Activated T-helper 17 cell treated with anti-CD3 and anti-CD28 coated beads, Interleukin-2, amount 50 U/mL, for 72 hours (primary cell): ENCODE results near the gene SNHG17. TPM values are rescaled to one million over a fixed set of nuclear protein-coding genes. Genes with fewer than 3 reads are reported as not detected.
A peak's percentile ranks its signal among the peaks of the same experiment; 100 is the strongest.
"Not testable (repeated sequence)": the region's sequence is repeated elsewhere in the genome, so short reads cannot be mapped to it uniquely, and the experiment has no call there.

ENCODE experiments used
- ATAC-seq: fragments of 150-1000 bp; cut with Tn5 transposase; replicated peaks from 2 replicates; pipeline ENCODE4 v1.10.0; 2021; ENCODE audit warnings: mild to moderate bottlenecking, moderate library complexity
- H3K27ac Mint-ChIP-seq: one replicate; pipeline ENCODE4 v1.8.0; 2022; ENCODE audit warnings: mixed read lengths
- H3K27me3 Mint-ChIP-seq: one replicate; pipeline ENCODE4 v1.8.0; 2022; ENCODE audit warnings: mixed read lengths
- H3K36me3 Mint-ChIP-seq: one replicate; pipeline ENCODE4 v1.8.0; 2022; ENCODE audit warnings: low read depth, mild to moderate bottlenecking, mixed read lengths
- H3K4me1 Mint-ChIP-seq: one replicate; pipeline ENCODE4 v1.8.0; 2022; ENCODE audit warnings: mixed read lengths
- H3K4me3 Mint-ChIP-seq: one replicate; pipeline ENCODE4 v1.8.0; 2022; ENCODE audit warnings: mild to moderate bottlenecking, mixed read lengths
- H3K9me3 Mint-ChIP-seq: one replicate; pipeline ENCODE4 v1.8.0; 2022; ENCODE audit warnings: mixed read lengths
- total RNA-seq, 2 donors: library from RNA; stranded (reverse); gene quantifications; one replicate each; pipeline ENCODE4 v1.2.3, GENCODE V29; 2022

Gene SNHG17
- total RNA-seq, 2 donors from 2014 or later: 60.5 to 142 TPM

- Mint-ChIP-seq H3K27ac (no peak overlapping the region), H3K27me3 (no peaks in the 10 kb centered on the region), H3K36me3 (peaks cover 16% of the 10 kb centered on the region), H3K4me3 (no peak overlapping the region), H3K9me3 (no peaks in the 10 kb centered on the region), H3K4me1 (peaks cover 6% of the 10 kb centered on the region)
- no peak for ATAC-seq
These were observed 19.7 kb upstream of the SNHG17 start for GRCh38 chr20:38454556-38455473.

DNA sequence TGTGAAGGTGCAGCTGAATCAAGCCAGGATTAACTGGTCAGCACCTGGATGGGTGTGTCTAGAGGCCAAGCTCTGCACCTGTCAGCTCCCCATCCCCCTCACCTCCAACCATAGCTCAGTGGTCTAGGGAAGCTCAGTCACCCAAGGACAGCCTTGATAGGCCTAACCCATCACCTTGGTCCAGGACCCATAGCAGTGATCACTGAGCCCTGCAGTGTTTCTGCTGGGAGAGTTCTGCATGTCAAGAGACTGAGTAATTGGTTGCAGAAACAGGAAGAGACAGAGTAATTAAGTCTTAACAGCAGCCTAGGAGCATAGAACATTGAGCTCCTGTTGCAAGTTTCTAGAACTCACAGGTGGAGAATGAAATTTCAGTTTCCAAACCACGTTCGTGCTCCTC is 18.8 kb upstream of the SNHG17 start:
- ATAC-seq: no peak
- H3K9me3 Mint-ChIP-seq: no peaks in the 10 kb centered on the region
- peaks cover 24% of the 10 kb centered on the region for H3K36me3 Mint-ChIP-seq
- H3K27ac Mint-ChIP-seq: no peak overlapping the region
- peaks cover 6% of the 10 kb centered on the region for H3K4me1 Mint-ChIP-seq
- H3K4me3 Mint-ChIP-seq: no peak overlapping the region
- H3K27me3 Mint-ChIP-seq: no peaks in the 10 kb centered on the region

GRCh38 chr20:38452880-38453624 is 17.9 kb upstream of the SNHG17 start:
- Mint-ChIP-seq H3K27me3 (no peaks in the 10 kb centered on the region), H3K4me1 (peaks cover 6% of the 10 kb centered on the region), H3K36me3 (peaks cover 24% of the 10 kb centered on the region), H3K4me3 (no peak overlapping the region), H3K27ac (no peak overlapping the region), H3K9me3 (no peaks in the 10 kb centered on the region)
- no peak for ATAC-seq

DNA sequence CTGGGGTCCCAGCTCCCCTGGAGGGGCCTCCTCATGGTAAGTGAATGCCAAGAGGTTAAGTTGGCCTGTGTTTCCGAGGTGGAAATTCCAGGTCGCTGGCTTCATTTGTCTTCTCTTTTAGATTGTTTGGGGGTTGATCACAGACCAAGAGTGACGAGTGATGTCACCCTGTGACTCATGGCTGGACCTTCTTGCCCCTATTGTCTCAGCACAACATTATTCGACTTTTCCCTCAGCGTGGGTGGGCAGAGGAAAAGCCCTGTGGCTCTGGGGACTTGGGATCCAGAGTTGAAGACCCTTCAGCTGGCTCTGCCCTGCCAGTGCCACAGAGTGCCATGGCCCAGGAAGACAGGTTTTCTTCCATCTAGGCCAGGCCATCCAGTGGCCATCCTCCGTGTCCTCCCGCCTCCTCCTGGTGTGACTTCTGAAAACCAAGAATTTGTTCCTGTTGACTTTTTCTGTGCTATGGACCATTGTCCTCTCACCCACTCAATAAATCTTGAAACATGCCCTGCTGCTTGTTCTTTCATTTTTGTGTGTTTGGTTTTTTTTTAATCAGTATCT is 15.4 kb upstream of the SNHG17 start:
- peaks cover 6% of the 10 kb centered on the region for H3K4me1 Mint-ChIP-seq
- no peak overlapping the region for H3K4me3 Mint-ChIP-seq
- H3K27me3 Mint-ChIP-seq: no peaks in the 10 kb centered on the region
- H3K27ac Mint-ChIP-seq: peak overlapping the region; percentile 26
- no peaks in the 10 kb centered on the region for H3K9me3 Mint-ChIP-seq
- H3K36me3 Mint-ChIP-seq: peaks cover 24% of the 10 kb centered on the region
- ATAC-seq: no peak

DNA sequence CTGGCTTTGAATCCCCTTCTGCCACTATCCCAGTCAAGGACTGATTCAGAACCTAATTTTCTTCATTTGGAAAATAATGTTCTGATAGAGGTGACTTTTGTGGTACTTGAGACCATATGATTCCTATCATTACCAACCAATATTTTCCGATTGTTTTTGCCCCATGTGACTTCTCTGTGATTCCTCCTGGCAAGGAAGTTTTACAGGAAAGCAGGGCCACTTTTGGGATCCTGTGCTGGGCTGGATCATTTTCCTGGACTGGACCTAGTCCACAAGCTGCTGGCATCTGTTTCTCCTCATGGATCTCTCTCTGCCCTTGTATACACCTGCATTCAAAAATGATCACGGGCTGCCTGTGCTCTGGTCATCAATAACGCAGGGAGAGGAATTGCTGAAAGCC is 13.9 kb upstream of the SNHG17 start:
- no peak for ATAC-seq
- Mint-ChIP-seq H3K27ac (no peak overlapping the region), H3K9me3 (no peaks in the 10 kb centered on the region)

GRCh38 chr20:38447931-38448675 is 13.0 kb upstream of the SNHG17 start:
- Mint-ChIP-seq H3K4me1 (peaks cover 6% of the 10 kb centered on the region), H3K9me3 (no peaks in the 10 kb centered on the region), H3K36me3 (peaks cover 24% of the 10 kb centered on the region), H3K4me3 (peak overlapping the region; percentile 81), H3K27ac (peak overlapping the region; percentile 30), H3K27me3 (no peaks in the 10 kb centered on the region)
- ATAC-seq: no peak

More for the DNA sequence above, 13.9 kb upstream of the SNHG17 start:
- no peaks in the 10 kb centered on the region for H3K27me3 Mint-ChIP-seq
- H3K36me3 Mint-ChIP-seq: peaks cover 24% of the 10 kb centered on the region
- H3K4me3 Mint-ChIP-seq: no peak overlapping the region
- peaks cover 6% of the 10 kb centered on the region for H3K4me1 Mint-ChIP-seq

- Mint-ChIP-seq H3K9me3 (no peaks in the 10 kb centered on the region), H3K27ac (peak overlapping the region; percentile 30), H3K4me3 (peak overlapping the region; percentile 81), H3K27me3 (no peaks in the 10 kb centered on the region), H3K36me3 (peaks cover 24% of the 10 kb centered on the region), H3K4me1 (peaks cover 6% of the 10 kb centered on the region)
- no peak for ATAC-seq
These were observed 12.1 kb upstream of the SNHG17 start for GRCh38 chr20:38447251-38447661.

DNA sequence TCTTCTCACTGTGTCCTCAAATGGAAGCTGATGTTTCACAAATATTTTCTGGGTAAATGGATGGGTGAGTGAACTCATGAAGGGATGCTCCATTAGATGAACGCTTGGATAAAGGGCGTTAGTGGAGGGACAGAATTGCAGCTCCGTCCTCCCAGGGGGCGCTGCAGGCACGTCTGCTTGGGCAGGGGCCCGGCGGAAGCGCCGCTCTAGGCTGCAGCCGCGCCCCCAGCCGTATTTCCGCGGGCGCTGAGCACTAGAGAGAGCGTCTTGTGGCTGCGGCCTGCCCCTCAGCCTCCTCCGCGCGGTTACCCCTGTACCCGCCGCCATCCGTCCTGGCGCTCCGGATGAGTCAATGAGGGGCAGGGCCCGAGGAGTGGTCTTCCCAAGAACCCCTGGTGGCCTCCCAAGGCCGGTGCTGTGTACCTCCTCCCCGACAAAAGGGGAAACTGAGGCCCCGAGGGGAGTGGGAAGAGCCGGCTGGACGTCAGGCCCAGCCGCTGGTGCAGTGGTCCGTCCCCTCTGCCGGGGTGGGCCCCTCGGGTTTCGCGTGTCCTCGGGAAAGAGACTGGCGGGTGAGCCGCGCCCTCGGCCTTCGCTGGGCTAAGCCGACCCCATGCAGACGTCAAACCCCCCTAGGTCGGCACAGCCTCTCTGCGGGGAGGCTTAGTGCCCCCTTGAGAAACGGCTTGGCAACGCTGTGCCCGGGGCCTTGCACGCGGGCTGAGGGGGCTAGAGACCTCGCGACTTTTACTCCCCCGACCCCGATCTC is 11.5 kb upstream of the SNHG17 start:
- peaks cover 6% of the 10 kb centered on the region for H3K27me3 Mint-ChIP-seq
- ATAC-seq: peak; percentile 99
- H3K36me3 Mint-ChIP-seq: peaks cover 24% of the 10 kb centered on the region
- peak overlapping the region; percentile 81 for H3K4me3 Mint-ChIP-seq
- peaks cover 6% of the 10 kb centered on the region for H3K4me1 Mint-ChIP-seq
- no peaks in the 10 kb centered on the region for H3K9me3 Mint-ChIP-seq
- H3K27ac Mint-ChIP-seq: peak overlapping the region; percentile 90

DNA sequence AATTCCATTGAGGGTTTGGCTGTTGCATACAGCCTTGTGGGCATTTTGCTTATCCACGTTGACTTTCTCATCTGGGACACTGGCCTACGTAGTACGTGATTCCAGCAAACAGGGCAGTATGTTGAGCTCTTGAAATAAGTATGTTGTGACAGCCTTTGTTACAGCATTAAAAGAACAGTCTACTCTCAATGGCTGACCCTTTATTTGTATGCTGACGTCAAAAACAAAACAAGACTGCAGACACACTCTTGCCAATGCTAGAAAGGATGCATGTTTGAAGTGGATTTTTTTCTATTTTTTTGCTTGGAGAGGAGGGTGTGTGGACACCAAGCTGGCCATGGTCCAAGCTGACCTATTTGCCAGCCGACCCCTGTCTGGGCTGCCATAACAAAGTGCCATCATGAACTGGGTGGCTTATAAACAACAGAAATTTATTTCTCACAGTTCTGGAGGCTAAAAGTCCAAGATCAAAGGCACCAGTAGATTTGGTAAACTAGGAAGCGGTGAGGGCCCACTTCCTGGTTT is 10.8 kb upstream of the SNHG17 start:
- ATAC-seq: no peak
- no peaks in the 10 kb centered on the region for H3K9me3 Mint-ChIP-seq
- H3K27me3 Mint-ChIP-seq: peaks cover 6% of the 10 kb centered on the region
- peak overlapping the region; percentile 90 for H3K27ac Mint-ChIP-seq
- H3K36me3 Mint-ChIP-seq: peaks cover 19% of the 10 kb centered on the region
- peaks cover 2% of the 10 kb centered on the region for H3K4me1 Mint-ChIP-seq
- H3K4me3 Mint-ChIP-seq: peak overlapping the region; percentile 81

DNA sequence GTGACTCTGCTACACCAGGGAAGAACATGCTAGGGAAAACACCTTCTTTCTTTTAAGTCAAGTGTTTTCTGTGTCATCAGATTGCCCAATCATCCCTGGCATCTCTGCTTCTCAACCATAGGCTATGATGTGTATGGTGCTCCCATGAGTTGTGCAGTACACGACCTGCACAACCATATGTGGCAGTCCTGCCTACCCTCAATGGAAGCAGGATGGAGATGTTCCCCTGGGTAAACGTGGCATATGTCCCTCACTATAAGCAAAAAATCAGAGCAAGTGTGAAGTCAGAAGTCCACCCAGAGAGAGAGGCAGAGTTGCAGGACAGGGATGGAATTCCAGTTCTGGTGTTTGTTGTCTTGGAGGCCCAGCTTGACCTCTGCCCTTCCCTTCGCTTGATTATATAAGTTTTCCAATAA is 10.3 kb upstream of the SNHG17 start:
- no peak for ATAC-seq
- Mint-ChIP-seq H3K27ac (no peak overlapping the region), H3K36me3 (peaks cover 13% of the 10 kb centered on the region), H3K27me3 (peaks cover 6% of the 10 kb centered on the region), H3K4me3 (peak overlapping the region; percentile 81), H3K4me1 (no peaks in the 10 kb centered on the region), H3K9me3 (no peaks in the 10 kb centered on the region)

- H3K4me3 Mint-ChIP-seq: no peak overlapping the region
- no peaks in the 10 kb centered on the region for H3K36me3 Mint-ChIP-seq
- no peak overlapping the region for H3K27ac Mint-ChIP-seq
- H3K9me3 Mint-ChIP-seq: no peaks in the 10 kb centered on the region
- H3K27me3 Mint-ChIP-seq: peaks cover 6% of the 10 kb centered on the region
- H3K4me1 Mint-ChIP-seq: no peaks in the 10 kb centered on the region
- no peak for ATAC-seq
These were observed 6.8 kb upstream of the SNHG17 start for GRCh38 chr20:38441916-38442315.

GRCh38 chr20:38441110-38441509 is 6.0 kb upstream of the SNHG17 start:
- not testable (repeated sequence) for H3K9me3 Mint-ChIP-seq, ATAC-seq, H3K27ac Mint-ChIP-seq, H3K27me3 Mint-ChIP-seq, H3K4me1 Mint-ChIP-seq, H3K36me3 Mint-ChIP-seq, H3K4me3 Mint-ChIP-seq

GRCh38 chr20:38437796-38438195 is 2.7 kb upstream of the SNHG17 start:
- no peak overlapping the region for H3K27ac Mint-ChIP-seq
- peaks cover 6% of the 10 kb centered on the region for H3K27me3 Mint-ChIP-seq
- peaks cover 28% of the 10 kb centered on the region for H3K36me3 Mint-ChIP-seq
- peaks cover 5% of the 10 kb centered on the region for H3K4me1 Mint-ChIP-seq
- no peak for ATAC-seq
- no peak overlapping the region for H3K4me3 Mint-ChIP-seq
- no peaks in the 10 kb centered on the region for H3K9me3 Mint-ChIP-seq
